GM12875 (cell line): Measurements from ENCODE around the gene IGFLR1.
A peak's percentile ranks its signal among the peaks of the same experiment; 100 is the strongest.

Source experiments
- H3K4me3 ChIP-seq: one replicate; pipeline ENCODE4 v1.5.1; 2011; ENCODE audit warnings: low read depth, low read length, control low read depth
- CTCF ChIP-seq: IDR thresholded peaks from 2 replicates; pipeline ENCODE4 v1.5.1; 2011; ENCODE audit warnings: low read depth, mild to moderate bottlenecking, control low read depth, inconsistent platforms, low read length, moderate library complexity, borderline replicate concordance; ENCODE audit not compliant: insufficient read depth

IGFLR1 gene

GRCh38 chr19:35745328-35746086 lies 3.3 kb upstream of the IGFLR1 start, which contains the start of the genes PSENEN and U2AF1L4:
Gene PSENEN, plus strand, starts transcription at chr19:35745651. Its CDS starts 280 bp downstream, at chr19:35745931.
Gene U2AF1L4, minus strand, starts transcription at chr19:35745418. Its CDS starts 27 bp downstream, at chr19:35745391.
- peak within 1 kb of the TSS; percentile 62 for H3K4me3 ChIP-seq
- no peak for TF ChIP-seq CTCF

- 0 out of 2 replicates have a peak, but pooled peaks have one; percentile 2 for TF ChIP-seq CTCF
- H3K4me3 ChIP-seq, result peak overlapping the region; percentile 60
Observed at GRCh38 chr19:35744430-35745327, 2.4 kb upstream of the IGFLR1 start.

DNA sequence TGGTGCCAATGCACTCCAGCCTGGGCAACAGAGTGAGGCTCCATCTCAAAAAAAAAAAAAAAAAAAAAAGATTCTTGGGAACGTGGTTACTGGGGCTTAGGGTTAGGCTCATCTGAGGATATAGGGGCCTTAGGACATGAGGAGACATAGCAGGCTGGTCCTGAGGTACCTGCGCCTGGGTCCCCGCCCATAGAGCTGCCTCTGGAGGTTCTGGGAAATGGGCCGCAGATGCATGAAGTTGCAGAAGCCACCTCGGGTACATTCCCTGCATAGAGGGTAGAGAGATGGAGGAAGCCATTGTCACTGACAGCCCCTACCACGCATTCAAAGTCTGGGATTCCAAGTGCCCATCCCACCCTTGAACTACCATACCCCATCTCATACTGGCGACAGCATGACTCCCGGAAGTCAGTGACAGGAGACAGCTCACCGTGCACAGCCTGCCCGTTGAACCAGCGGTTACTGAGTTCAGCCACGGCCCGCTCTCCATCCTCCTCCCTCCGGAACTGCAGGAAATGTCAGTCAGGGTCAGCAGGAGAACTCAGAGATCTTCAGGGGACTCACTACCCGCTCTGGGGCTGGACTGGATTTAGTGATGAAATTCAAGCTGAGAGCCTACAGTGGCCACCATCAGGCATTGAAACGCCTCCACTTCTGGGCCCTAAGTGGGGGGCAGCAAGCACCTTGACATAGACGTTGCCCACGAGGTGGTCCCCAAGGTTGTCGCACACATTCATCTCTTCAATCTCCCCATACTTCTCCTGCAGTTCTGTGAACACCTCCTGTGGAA lies 1.6 kb upstream of the IGFLR1 start:
- no peak overlapping the region for H3K4me3 ChIP-seq
- no peak for TF ChIP-seq CTCF

DNA sequence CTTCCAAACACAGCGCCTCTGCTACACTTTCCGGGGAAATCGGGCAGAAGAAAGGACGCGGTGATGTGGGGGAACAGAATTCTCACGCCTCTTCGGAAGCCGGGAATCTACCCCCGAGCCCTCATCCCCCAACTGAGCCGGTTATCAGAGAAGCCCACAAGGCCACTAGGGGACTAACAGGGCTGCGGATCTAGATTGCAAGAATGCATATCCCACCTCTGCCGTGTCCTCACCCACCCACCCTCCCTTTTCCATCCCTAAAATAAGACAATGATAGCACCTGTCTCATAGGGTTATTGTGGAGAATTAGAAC lies 1.1 kb downstream of the IGFLR1 start:
- no peak for TF ChIP-seq CTCF
- H3K4me3 ChIP-seq, result peak overlapping the region; percentile 72

DNA sequence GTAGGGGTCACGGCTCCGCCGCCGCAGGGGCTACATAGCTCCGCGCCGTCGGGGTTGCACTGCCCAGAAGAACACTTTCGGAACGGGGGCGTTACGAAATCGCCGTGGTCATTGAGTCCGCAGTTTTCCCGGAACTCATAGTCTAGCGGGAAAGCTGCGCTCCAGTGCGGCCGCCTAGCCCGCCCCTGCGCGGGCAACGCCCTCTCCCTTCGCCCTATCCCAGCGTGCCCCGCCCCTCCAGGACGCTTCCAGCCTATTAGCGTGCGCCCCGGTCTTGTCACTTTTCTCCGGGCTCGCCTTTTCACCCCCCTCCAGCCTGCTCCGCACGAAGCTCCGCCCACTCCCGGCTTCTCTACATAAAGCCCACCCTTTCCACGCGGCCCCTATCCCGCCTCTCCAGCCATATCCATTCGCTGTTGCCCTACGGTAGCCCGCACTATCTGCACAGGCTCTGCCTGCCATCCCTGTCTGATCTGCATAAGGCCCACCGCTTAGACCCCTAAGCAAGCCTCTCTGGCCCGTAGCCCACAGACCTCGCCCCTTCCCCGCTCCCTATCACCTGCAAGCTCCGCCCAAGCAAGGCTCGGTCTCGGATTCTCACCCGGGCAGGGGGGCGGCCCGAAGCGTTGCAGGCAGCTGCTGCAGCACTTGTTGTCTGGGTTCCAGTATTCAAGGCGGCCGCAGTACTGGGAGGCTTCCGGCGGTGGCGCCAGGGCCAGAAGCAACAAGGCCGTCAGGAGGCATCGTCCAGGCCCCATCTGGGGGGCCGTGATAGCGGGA lies 1.6 kb downstream of the IGFLR1 start:
- H3K4me3 ChIP-seq, result peak overlapping the region; percentile 72
- peak; percentile 35; the same call in 1 of the 2 replicates for TF ChIP-seq CTCF

DNA sequence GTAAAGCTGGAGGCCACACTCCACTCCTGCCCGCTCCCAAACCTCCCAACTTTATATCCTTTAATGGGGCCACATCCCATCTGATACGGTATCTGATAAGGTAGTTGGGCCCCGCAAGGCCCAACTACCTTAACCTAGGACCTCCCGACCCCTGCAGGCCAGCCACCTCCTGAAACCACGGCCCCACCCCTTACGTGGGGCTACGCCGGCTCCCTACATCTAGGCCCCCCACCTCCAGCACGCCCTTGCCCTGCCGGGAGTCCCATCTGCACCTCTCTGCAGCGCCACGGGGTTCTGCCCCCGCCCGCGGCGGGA lies 2.2 kb downstream of the IGFLR1 start:
- TF ChIP-seq CTCF, result no peak

More for the DNA sequence above, 2.2 kb downstream of the IGFLR1 start:
- peak overlapping the region; percentile 72 for H3K4me3 ChIP-seq
